PC-3 (cell line): ENCODE results near the gene TENT5C.

ENCODE experiments used
- CTCF ChIP-seq: fragments of 300-600 bp; sonication (generic); conservative IDR thresholded peaks from 2 replicates; pipeline ENCODE4 v1.5.1; 2017; ENCODE audit warnings: antibody characterized with exemption, low read depth, mild to moderate bottlenecking, low read length
- EZH2 ChIP-seq: fragments of 300-600 bp; sonication (generic); IDR thresholded peaks from one replicate; pipeline ENCODE4 v1.6.1; 2017; ENCODE audit warnings: antibody characterized with exemption, mild to moderate bottlenecking, low read length; ENCODE audit not compliant: unreplicated experiment

GRCh38 chr1:117671781-117672501 lies 66.1 kb downstream of the TENT5C start:
- 0 out of 2 replicates have a peak, but pooled peaks have one; percentile 12 for TF ChIP-seq CTCF
- no peak for TF ChIP-seq EZH2
